ENCODE data around the gene TRIM45.

- TF ChIP-seq CTCF (IDR thresholded peaks at IDR 0.05) = no peak
- no peak for TF ChIP-seq EP300 (IDR thresholded peaks at IDR 0.05)
These were observed 55.2 kb downstream of the TRIM45 start for GRCh38 chr1:117066367-117066766.

Data from upper lobe of left lung (tissue), 4 donors.